Measurements from ENCODE around the gene BRINP3.

The BRINP3 gene

GRCh38 chr1:190322274-190322673 lies 155.4 kb downstream of the BRINP3 start:
- Mint-ChIP-seq H3K36me3 (no peaks in the 10 kb centered on the region), H3K4me1 (no peaks in the 10 kb centered on the region), H3K4me3 (no peak overlapping the region), H3K27ac (no peak overlapping the region), H3K27me3 (no peaks in the 10 kb centered on the region), H3K9me3 (peaks cover 5% of the 10 kb centered on the region)
- CTCF ChIA-PET = no interaction called here
- no peak for DNase-seq

DNA sequence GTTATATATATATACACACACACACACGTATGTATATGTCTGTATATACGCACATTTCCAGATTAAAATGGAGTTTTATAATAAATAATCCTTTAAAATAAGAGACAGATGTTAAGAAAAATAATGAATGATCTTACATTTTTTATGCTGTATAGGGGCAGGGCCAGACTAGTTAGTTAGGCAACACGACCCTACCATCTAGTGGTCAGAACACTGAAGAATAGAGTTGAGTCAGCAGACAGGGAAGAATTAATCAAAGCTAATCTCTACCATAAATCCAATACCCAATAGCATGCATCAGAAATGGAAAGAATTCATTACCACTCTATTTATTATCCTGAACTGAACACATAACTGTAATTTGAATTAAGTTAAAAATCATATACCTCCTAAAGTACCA lies 156.7 kb downstream of the BRINP3 start:
- H3K4me1 Mint-ChIP-seq = no peaks in the 10 kb centered on the region
- CTCF ChIA-PET = no interaction called here
- H3K27me3 Mint-ChIP-seq = no peaks in the 10 kb centered on the region
- no peak overlapping the region for H3K4me3 Mint-ChIP-seq
- H3K36me3 Mint-ChIP-seq = no peaks in the 10 kb centered on the region
- no peak overlapping the region for H3K27ac Mint-ChIP-seq
- DNase-seq = no peak
- peaks cover 2% of the 10 kb centered on the region for H3K9me3 Mint-ChIP-seq

GRCh38 chr1:190312763-190313162 lies 164.9 kb downstream of the BRINP3 start:
- DNase-seq = no peak
- CTCF ChIA-PET = no interaction called here
- H3K36me3 Mint-ChIP-seq = no peaks in the 10 kb centered on the region

DNA sequence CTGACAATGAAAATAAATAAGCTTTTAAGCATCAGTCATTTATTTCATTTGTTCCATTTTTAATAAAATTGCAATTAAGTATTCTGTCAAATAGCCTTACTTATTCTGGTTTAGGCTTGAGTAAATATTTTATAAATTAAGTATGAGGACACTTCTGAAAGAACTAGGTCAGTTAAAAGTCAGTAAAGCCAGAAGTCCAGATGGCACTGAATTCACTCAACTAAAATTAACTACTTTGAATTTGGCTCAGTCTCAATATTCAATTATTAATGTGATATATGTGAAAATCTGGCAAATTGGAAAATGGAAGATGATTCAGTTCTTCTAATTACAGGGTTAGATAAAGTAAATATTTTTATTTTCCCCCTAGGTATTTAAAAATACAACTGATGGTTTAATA lies 174.2 kb downstream of the BRINP3 start:
- no peaks in the 10 kb centered on the region for H3K4me1 Mint-ChIP-seq
- no peaks in the 10 kb centered on the region for H3K27me3 Mint-ChIP-seq
- CTCF ChIA-PET = no interaction called here
- H3K27ac Mint-ChIP-seq = no peak overlapping the region
- no peaks in the 10 kb centered on the region for H3K36me3 Mint-ChIP-seq
- no peak for DNase-seq
- H3K9me3 Mint-ChIP-seq = peaks cover 2% of the 10 kb centered on the region
- no peak overlapping the region for H3K4me3 Mint-ChIP-seq

More at GRCh38 chr1:190312763-190313162, 164.9 kb downstream of the BRINP3 start:
- Mint-ChIP-seq H3K9me3 (peaks cover 2% of the 10 kb centered on the region), H3K27me3 (no peaks in the 10 kb centered on the region), H3K4me3 (no peak overlapping the region), H3K27ac (no peak overlapping the region), H3K4me1 (no peaks in the 10 kb centered on the region)

DNA sequence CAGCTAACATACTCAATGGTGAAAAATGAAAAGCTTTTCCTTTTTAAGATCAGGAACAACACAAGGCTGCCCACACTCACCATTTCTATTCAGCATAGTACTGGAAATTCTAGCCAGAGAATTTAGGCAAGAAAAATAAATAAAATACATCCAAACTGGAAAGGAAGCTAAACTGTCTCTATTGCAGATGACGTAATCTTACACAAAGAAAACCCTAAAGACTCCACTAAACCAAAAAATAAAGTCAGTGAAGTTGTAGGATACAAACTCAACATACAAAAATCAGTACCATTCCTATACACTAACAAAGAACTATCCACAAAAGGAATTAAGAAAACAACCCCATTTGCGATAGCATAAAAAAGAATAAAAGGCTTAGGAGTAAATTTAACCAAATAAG lies 181.2 kb downstream of the BRINP3 start:
- CTCF ChIA-PET = interaction anchor here (0.6 kb wide), 1 partner anchor 123 kb away, joined by 3 read pairs; no protein-coding TSS in a partner anchor
- Mint-ChIP-seq H3K4me1 (no peaks in the 10 kb centered on the region), H3K27me3 (no peaks in the 10 kb centered on the region), H3K4me3 (no peak overlapping the region), H3K27ac (no peak overlapping the region), H3K36me3 (no peaks in the 10 kb centered on the region), H3K9me3 (peaks cover 4% of the 10 kb centered on the region)
- DNase-seq = no peak

- no peak for DNase-seq
- H3K4me3 Mint-ChIP-seq = no peak overlapping the region
- peaks cover 1% of the 10 kb centered on the region for H3K9me3 Mint-ChIP-seq
- CTCF ChIA-PET = no interaction called here
- H3K27ac Mint-ChIP-seq = no peak overlapping the region
- H3K36me3 Mint-ChIP-seq = no peaks in the 10 kb centered on the region
- no peaks in the 10 kb centered on the region for H3K4me1 Mint-ChIP-seq
- no peaks in the 10 kb centered on the region for H3K27me3 Mint-ChIP-seq
These were observed 187.8 kb downstream of the BRINP3 start for GRCh38 chr1:190289897-190290296.

DNA sequence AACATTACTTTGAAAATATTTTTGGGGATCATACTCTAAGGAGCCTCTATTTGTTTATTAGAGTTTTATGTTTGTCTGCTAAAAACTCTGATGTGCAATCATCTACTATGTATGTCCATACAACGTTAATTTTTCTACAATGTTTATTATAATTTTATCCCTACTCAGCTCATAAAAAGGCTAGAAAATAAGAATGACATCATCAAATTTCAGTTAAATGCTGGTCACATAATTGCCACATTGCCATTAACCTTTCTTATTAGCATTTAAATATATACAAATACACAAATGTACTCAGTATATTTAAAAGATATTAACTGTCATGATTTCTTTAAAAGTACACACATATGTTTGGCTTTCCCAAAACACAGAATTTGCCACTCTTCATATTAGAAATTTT lies 191.6 kb downstream of the BRINP3 start:
- H3K36me3 Mint-ChIP-seq = no peaks in the 10 kb centered on the region
- no peak for DNase-seq
- H3K4me3 Mint-ChIP-seq = no peak overlapping the region
- no peak overlapping the region for H3K27ac Mint-ChIP-seq
- H3K27me3 Mint-ChIP-seq = no peaks in the 10 kb centered on the region
- no peaks in the 10 kb centered on the region for H3K4me1 Mint-ChIP-seq
- CTCF ChIA-PET = no interaction called here
- peaks cover 1% of the 10 kb centered on the region for H3K9me3 Mint-ChIP-seq

GRCh38 chr1:190277107-190277506 lies 200.6 kb downstream of the BRINP3 start:
- Mint-ChIP-seq H3K4me1 (no peaks in the 10 kb centered on the region), H3K4me3 (no peak overlapping the region), H3K9me3 (peaks cover 1% of the 10 kb centered on the region), H3K36me3 (no peaks in the 10 kb centered on the region), H3K27ac (no peak overlapping the region), H3K27me3 (no peaks in the 10 kb centered on the region)
- no peak for DNase-seq
- CTCF ChIA-PET = no interaction called here

DNA sequence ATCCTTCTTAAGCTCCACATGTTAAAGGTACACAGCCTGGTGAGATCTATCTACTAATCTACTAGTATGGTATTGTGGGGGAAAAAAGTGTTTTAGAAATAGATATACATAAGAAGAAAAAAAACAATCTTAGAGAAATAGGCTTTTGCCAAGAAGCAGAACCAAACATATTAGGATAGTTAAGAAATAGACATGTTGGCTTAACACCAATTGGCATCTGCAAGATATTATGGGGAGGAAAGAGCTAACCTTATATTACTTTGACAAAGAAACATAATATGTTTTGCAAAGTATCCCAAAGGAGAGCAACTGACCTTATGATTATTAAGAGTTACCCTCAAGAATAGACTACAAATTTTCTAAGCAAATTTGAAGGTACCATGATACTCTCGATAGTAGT lies 202.9 kb downstream of the BRINP3 start:
- Mint-ChIP-seq H3K27me3 (no peaks in the 10 kb centered on the region), H3K4me1 (no peaks in the 10 kb centered on the region), H3K36me3 (no peaks in the 10 kb centered on the region), H3K27ac (no peak overlapping the region), H3K9me3 (peaks cover 1% of the 10 kb centered on the region), H3K4me3 (no peak overlapping the region)
- CTCF ChIA-PET = no interaction called here
- no peak for DNase-seq

DNA sequence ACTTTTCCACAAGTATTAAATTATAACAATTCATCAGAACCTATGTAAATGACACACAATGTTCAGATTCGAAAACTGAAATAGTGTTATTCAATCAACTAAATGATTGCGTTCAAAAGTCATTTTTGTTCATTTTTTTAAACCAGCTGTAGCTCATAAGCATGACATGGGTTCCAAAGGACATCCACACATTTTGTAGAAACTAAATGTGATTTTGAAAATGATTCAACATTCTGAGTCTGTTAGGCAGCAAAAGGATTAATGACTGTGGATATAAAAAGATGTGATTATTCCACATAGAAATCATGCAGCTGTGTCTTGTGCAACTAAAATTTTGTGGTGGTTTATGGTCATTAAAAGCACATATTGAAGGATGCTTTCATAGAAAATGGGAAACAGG lies 204.5 kb downstream of the BRINP3 start:
- Mint-ChIP-seq H3K9me3 (peaks cover 1% of the 10 kb centered on the region), H3K4me3 (no peak overlapping the region), H3K27ac (no peak overlapping the region), H3K4me1 (no peaks in the 10 kb centered on the region), H3K27me3 (no peaks in the 10 kb centered on the region), H3K36me3 (no peaks in the 10 kb centered on the region)
- DNase-seq = no peak
- CTCF ChIA-PET = interaction anchor here (0.8 kb wide), 1 partner anchor 16 kb away, joined by 3 read pairs; no protein-coding TSS in a partner anchor

DNA sequence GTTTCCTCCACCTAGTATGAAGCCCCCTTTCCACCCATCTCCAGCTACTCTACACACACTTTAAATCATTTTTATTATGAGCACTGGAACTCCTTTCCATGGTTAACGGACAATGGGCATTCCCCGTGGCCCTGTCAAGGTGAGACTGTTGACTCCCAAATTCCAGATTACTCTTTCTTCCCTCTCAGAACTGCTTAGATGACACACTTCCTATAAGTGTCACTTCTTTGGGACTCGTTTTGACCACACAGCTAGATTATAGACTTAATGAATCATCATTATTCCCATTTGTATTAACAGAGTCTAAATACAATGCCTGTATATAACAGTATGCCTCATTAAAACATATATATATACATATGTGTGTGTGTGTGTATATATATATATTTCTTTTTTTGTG lies 215.1 kb downstream of the BRINP3 start:
- Mint-ChIP-seq H3K4me1 (no peaks in the 10 kb centered on the region), H3K9me3 (peaks cover 2% of the 10 kb centered on the region), H3K36me3 (no peaks in the 10 kb centered on the region), H3K27ac (no peak overlapping the region), H3K4me3 (no peak overlapping the region), H3K27me3 (no peaks in the 10 kb centered on the region)
- CTCF ChIA-PET = interaction anchor here (0.6 kb wide), 1 partner anchor 1040 kb away, joined by 3 read pairs; no protein-coding TSS in a partner anchor
- no peak for DNase-seq

DNA sequence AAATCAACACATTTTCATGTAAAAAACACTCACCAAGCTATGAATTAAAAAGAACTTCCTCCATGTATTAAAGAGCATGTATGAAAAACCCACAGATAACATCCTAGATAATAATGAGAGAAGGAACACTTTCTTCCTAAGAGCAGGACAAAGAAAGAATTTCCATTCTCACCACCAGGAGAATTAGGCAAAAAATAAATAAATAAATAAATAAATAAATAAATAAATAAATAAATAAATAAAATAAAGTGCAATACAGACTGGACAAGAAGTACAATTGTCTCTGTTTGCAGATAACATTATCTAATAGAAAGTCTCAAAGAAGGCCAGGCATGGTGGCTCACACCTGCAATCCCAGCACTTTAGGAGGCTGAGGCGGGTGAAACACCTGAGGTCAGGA lies 218.2 kb downstream of the BRINP3 start:
- H3K4me1 Mint-ChIP-seq = no peaks in the 10 kb centered on the region
- H3K27ac Mint-ChIP-seq = no peak overlapping the region
- peaks cover 13% of the 10 kb centered on the region for H3K9me3 Mint-ChIP-seq
- H3K27me3 Mint-ChIP-seq = no peaks in the 10 kb centered on the region
- CTCF ChIA-PET = no interaction called here
- H3K36me3 Mint-ChIP-seq = no peaks in the 10 kb centered on the region
- no peak for DNase-seq
- H3K4me3 Mint-ChIP-seq = no peak overlapping the region

GRCh38 chr1:190258003-190258402 lies 219.7 kb downstream of the BRINP3 start:
- H3K4me3 Mint-ChIP-seq = no peak overlapping the region
- no peak overlapping the region for H3K27ac Mint-ChIP-seq
- no peak for DNase-seq
- H3K4me1 Mint-ChIP-seq = no peaks in the 10 kb centered on the region
- CTCF ChIA-PET = no interaction called here
- H3K9me3 Mint-ChIP-seq = peaks cover 16% of the 10 kb centered on the region
- H3K27me3 Mint-ChIP-seq = no peaks in the 10 kb centered on the region
- H3K36me3 Mint-ChIP-seq = no peaks in the 10 kb centered on the region

DNA sequence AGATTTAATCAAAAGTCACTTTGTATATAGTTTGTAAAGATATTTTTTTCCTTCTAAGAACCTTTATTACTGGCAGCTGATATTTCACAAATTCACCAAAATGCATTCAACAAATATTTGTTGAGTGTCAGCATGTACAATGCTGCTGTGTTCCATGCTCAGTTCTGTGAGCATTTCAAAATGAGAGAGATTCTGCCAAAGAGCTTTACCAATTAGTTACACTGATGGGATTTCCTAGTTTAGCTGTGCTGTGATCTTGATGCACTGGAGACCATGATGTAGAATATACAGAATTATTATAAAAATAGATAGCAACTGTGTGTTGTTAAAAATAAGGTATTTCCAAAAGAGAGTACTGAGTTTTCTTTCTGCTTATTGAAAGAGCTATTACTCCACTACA lies 225.6 kb downstream of the BRINP3 start:
- Mint-ChIP-seq H3K4me3 (no peak overlapping the region), H3K27ac (no peak overlapping the region), H3K4me1 (no peaks in the 10 kb centered on the region), H3K9me3 (peaks cover 18% of the 10 kb centered on the region), H3K36me3 (no peaks in the 10 kb centered on the region), H3K27me3 (no peaks in the 10 kb centered on the region)
- CTCF ChIA-PET = no interaction called here
- no peak for DNase-seq

- H3K27ac Mint-ChIP-seq = no peak overlapping the region
- no peaks in the 10 kb centered on the region for H3K27me3 Mint-ChIP-seq
- CTCF ChIA-PET = no interaction called here
- H3K36me3 Mint-ChIP-seq = no peaks in the 10 kb centered on the region
- no peak for DNase-seq
- H3K9me3 Mint-ChIP-seq = peaks cover 11% of the 10 kb centered on the region
- H3K4me3 Mint-ChIP-seq = no peak overlapping the region
- no peaks in the 10 kb centered on the region for H3K4me1 Mint-ChIP-seq
These were observed 227.3 kb downstream of the BRINP3 start for GRCh38 chr1:190250368-190250767.

DNA sequence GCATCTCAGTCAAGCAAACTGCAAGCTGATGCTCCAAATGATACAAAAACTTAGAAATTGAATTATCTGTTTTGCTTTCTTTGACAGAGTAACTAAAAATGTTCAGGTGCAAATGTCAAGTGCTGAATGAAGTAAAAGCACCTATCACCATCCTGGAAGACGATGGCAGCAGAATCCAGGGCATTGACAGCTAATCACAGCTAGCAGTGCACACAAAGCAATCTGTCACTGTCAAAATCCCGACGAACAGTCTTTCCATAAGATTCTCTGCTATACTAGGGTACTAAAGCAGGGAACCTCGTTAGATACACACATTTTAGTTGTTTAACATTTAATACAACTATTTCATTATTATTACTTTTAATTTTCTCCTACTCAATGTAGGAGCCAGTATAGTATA lies 233.3 kb downstream of the BRINP3 start:
- Mint-ChIP-seq H3K9me3 (peaks cover 5% of the 10 kb centered on the region), H3K36me3 (no peaks in the 10 kb centered on the region), H3K27me3 (no peaks in the 10 kb centered on the region)

More for the DNA sequence above, 233.3 kb downstream of the BRINP3 start:
- Mint-ChIP-seq H3K4me1 (no peaks in the 10 kb centered on the region), H3K4me3 (no peak overlapping the region), H3K27ac (no peak overlapping the region)
- no peak for DNase-seq
- CTCF ChIA-PET = no interaction called here
